Measurements from ENCODE around the gene TENT4A. TPM values are rescaled to one million over a fixed set of nuclear protein-coding genes. Genes with fewer than 3 reads are reported as not detected.

Gene TENT4A
- total RNA-seq, 4 donors from 2014 or later = 17.0 to 21.9 (median 20.1) TPM

DNA sequence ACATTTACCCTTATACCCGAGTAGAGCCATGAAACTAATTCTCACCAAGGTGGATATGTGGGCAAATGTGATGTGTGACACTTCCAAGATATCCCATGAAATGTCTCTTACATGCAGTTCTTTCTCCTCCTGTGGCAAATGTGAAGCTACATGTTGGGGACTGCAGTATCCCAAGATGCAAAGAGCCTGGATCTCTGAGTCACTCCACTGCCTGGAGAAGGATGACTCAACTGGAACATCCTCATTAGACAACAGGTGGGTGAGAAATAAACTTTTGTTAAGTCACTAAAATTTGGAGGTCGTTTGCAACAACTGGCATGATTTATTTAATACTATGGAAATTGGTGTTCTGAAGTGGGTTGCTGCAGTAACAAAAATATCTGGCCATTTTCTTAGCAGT, 36.5 kb upstream of the TENT4A start:
- TF ChIP-seq POLR2AphosphoS5 (IDR thresholded peaks at IDR 0.05) = no peak
- no peak for TF ChIP-seq POLR2A (IDR thresholded peaks at IDR 0.05; ENCODE audit: low read depth)
- TF ChIP-seq CTCF (IDR thresholded peaks at IDR 0.05) = no peak
- no peak for TF ChIP-seq EP300 (IDR thresholded peaks at IDR 0.05)
- Histone ChIP-seq H3K27me3 (peaks cover 0 to under 1% (median 0%) of the 10 kb centered on the region in 4 donors), H3K27ac (replicated peaks in 1 of 4) (no peak overlapping the region), H3K9me3 (no peaks in the 10 kb centered on the region), H3K4me3 (no peak overlapping the region), H3K36me3 (no peaks in the 10 kb centered on the region), H3K4me1 (no peaks in the 10 kb centered on the region)
- no peak for DNase-seq (ENCODE audit: extremely low spot score)
- WGBS = 73% methylated on average over 2 of the region's 2 CpGs
- intact Hi-C loops (cut with DNase I) = no loop called here

DNA sequence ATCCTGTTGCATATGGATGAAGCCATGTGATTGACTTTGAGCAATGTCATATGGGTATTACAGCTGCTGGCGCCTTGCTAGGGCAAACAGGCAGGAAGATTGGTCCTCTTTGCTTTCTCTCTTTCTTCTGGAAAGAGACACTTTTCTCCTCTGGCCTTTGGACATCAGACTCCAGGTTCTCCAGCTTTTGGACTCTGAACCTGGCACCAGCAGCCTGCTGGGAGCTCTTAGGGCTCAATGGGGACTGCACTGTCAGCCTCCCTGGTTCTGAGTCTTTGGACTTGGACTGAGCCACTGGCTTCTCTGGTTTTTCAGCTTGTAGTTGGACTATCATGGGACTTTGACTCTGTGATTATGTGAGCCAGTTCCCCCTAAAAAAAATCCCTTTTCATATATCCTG, 34.8 kb upstream of the TENT4A start:
- TF ChIP-seq EP300 (IDR thresholded peaks at IDR 0.05) = no peak
- no peak for TF ChIP-seq POLR2A (IDR thresholded peaks at IDR 0.05; ENCODE audit: low read depth)
- TF ChIP-seq CTCF (IDR thresholded peaks at IDR 0.05) = no peak
- no peak for TF ChIP-seq POLR2AphosphoS5 (IDR thresholded peaks at IDR 0.05)
- WGBS = 80% methylated on average over 1 of the region's 1 CpG
- Histone ChIP-seq H3K27ac (replicated peaks in 1 of 4) (no peak overlapping the region), H3K36me3 (no peaks in the 10 kb centered on the region), H3K27me3 (peaks cover 0 to 9% (median 0%) of the 10 kb centered on the region in 4 donors), H3K9me3 (no peaks in the 10 kb centered on the region), H3K4me3 (no peak overlapping the region), H3K4me1 (no peaks in the 10 kb centered on the region)
- DNase-seq (ENCODE audit: extremely low spot score) = no peak
- intact Hi-C loops (cut with DNase I) = no loop called here

- TF ChIP-seq POLR2AphosphoS5 (IDR thresholded peaks at IDR 0.05) (no peak), EP300 (IDR thresholded peaks at IDR 0.05) (no peak), POLR2A (IDR thresholded peaks at IDR 0.05; ENCODE audit: low read depth) (no peak)
- Histone ChIP-seq H3K4me3 (no peak overlapping the region), H3K36me3 (no peaks in the 10 kb centered on the region), H3K27ac (replicated peaks in 1 of 4) (no peak overlapping the region), H3K4me1 (no peaks in the 10 kb centered on the region), H3K9me3 (no peaks in the 10 kb centered on the region), H3K27me3 (peaks cover 0 to 17% (median 0%) of the 10 kb centered on the region in 4 donors)
- intact Hi-C loops (cut with DNase I) = no loop called here
- WGBS = 64% methylated on average over 6 of the region's 6 CpGs
- DNase-seq (ENCODE audit: extremely low spot score) = no peak
These were observed 32.3 kb upstream of the TENT4A start for GRCh38 chr5:6680922-6681321.

- Histone ChIP-seq H3K27ac (replicated peaks in 1 of 4) (no peak overlapping the region), H3K4me3 (no peak overlapping the region), H3K27me3 (peaks cover 0 to 17% (median 0%) of the 10 kb centered on the region in 4 donors), H3K9me3 (no peaks in the 10 kb centered on the region), H3K36me3 (no peaks in the 10 kb centered on the region), H3K4me1 (peaks cover 0 to 3% (median 0%) of the 10 kb centered on the region in 4 donors)
- 89% methylated on average over 2 of the region's 2 CpGs for WGBS
- TF ChIP-seq POLR2A (IDR thresholded peaks at IDR 0.05; ENCODE audit: low read depth) (no peak), EP300 (IDR thresholded peaks at IDR 0.05) (no peak), POLR2AphosphoS5 (IDR thresholded peaks at IDR 0.05) (no peak), CTCF (IDR thresholded peaks at IDR 0.05) (no peak)
- intact Hi-C loops (cut with DNase I) = no loop called here
- DNase-seq (ENCODE audit: extremely low spot score) = peak; percentile 66
These were observed 31.6 kb upstream of the TENT4A start for GRCh38 chr5:6681682-6682081.

- no peaks in the 10 kb centered on the region for H3K36me3 ChIP-seq
- peaks cover 0 to 8% (median 3%) of the 10 kb centered on the region in 4 donors for H3K4me1 ChIP-seq
- H3K27me3 ChIP-seq = peaks cover 0 to 17% (median 0%) of the 10 kb centered on the region in 4 donors
- peak; percentile 53 for DNase-seq (ENCODE audit: extremely low spot score)
- intact Hi-C loops (cut with DNase I) = no loop called here
- H3K27ac ChIP-seq (replicated peaks in 1 of 4) = no peak overlapping the region
- no peak overlapping the region for H3K4me3 ChIP-seq
- WGBS = 68% methylated on average over 10 of the region's 11 CpGs
- TF ChIP-seq EP300 (IDR thresholded peaks at IDR 0.05) (no peak), POLR2AphosphoS5 (IDR thresholded peaks at IDR 0.05) (no peak), CTCF (IDR thresholded peaks at IDR 0.05) (no peak)
- no peaks in the 10 kb centered on the region for H3K9me3 ChIP-seq
These were observed 31.0 kb upstream of the TENT4A start for GRCh38 chr5:6682239-6682638.
